ENCODE data around the gene SNTB2.
"Not testable (repeated sequence)": the region's sequence is repeated elsewhere in the genome, so short reads cannot be mapped to it uniquely, and the experiment has no call there.

Gene SNTB2

DNA sequence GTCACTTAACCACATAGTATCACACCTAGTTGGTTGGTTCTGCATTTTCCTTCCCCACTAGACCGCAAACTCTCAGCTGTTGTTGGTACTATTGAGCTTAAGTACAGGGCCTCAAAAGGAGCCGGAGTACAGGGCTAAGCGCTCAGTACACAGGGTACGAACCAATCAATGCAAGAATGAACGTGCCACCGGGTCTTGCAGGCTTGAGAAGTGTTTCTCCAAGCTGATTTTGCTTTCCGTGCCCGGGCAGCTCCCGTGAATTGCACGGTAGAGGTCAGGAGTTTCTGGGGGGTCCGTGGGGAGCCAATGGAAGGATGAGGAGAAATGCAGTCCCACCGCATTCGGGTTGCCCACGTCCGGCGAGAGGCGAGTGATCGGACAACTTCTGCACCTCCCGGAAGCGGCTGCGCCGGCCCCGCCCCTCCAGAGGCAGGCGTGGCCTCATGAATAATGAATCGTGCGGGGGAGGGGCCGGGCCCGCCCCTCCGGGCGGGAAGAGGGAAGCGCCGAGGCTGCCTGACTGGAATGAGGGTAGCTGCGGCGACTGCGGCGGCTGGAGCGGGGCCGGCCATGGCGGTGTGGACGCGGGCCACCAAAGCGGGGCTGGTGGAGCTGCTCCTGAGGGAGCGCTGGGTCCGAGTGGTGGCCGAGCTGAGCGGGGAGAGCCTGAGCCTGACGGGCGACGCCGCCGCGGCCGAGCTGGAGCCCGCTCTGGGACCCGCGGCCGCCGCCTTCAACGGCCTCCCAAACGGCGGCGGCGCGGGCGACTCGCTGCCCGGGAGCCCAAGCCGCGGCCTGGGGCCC lies at the start of gene SNTB2:
Gene SNTB2, plus strand, starts transcription at position 523 of the 804 bp plus-strand sequence. Its CDS starts 3 bp downstream, at position 526.
- peak; percentile 93 for DNase-seq

DNA sequence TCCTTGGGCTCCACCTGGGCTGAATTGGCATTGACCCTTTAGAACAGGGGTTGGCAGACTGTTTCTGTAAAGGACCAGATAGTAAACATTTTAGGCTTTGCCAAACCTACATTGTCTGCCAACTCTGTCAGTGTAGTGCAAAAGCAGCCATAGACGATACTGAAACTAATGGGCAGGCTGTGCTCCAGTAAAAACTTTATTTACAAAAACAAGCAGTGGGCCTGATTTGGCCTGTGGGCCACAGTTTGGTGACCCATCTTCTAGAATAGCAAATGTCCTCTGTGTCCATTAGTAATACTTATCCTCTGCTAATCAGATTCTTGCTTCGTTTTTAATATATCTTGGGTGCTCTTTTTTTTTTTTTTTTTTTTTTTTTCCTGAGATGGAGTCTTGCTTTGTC lies 48.4 kb upstream of the SNTB2 start:
- DNase-seq = no peak

DNA sequence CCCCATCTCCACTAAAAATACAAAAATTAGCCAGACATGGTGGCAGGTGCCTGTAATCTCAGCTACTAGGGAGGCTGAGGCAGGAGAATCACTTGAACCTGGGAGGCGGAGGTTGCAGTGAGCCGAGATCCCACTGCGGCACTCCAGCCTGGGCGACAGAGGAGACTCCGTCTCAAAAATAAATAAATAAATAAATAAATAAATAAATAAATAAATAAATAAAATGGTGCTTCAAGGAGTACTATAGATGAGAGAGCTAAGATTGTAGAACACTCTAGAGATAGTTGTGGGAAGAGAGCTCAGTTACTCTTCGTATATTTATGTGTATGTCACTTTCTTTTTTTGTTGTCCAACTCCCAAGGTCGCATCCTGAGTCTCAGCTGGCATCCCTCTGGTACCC lies 47.5 kb upstream of the SNTB2 start:
- DNase-seq = not testable (repeated sequence)

DNA sequence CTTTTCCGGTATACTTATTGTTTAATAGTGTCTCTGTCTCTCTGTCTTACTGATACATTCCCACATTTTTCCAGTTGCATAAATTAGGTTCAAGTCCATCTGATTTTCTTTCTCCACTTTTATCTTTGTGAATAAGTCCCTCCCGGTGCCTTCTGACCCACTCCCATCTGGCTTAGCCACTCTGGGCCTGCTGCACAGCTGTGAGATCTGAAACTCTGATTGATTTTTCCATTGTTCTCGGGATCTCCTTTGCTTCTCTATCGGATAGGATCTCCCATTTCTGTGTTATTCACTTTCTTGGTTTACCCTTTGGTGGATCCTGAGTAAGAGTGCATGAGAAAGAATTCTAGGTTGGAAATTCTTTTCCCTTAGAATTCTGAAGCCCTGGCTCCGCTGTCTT lies 46.0 kb upstream of the SNTB2 start:
- DNase-seq = no peak

DNA sequence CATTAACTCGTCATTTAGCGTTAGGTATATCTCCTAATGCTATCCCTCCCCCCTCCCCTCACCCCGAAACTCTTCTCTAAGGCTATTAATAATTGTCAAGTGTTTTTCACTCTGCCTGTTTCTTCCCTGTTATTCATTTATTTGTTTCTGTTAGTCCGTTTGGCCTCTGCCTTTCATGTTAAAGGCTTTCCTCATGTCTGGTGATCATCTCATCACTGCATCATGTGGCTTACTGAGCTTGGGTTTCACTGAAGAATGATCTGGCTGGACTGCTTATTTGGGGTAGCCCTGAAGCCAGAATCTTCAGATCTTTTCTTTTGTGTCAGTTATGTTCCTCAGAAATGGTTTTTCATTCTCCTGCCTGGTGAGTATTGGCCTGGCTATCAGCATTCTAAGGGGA lies 45.0 kb upstream of the SNTB2 start:
- DNase-seq = no peak

DNA sequence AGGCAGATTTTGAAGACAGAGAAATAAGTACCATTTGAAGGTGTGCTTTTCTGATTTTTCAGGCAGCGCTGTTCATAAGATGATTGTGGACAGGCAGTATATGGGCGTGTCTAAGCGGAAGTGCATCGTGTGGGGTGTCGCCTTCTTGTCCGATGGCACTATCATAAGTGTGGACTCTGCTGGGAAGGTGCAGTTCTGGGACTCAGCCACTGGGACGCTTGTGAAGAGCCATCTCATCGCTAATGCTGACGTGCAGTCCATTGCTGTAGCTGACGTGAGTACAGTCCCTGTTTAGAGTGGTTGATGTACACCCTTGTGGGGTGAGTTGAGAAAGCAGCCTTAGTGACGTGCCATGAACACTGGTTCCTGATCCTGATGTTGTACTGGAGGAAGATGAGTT lies 43.8 kb upstream of the SNTB2 start:
- DNase-seq = no peak

DNA sequence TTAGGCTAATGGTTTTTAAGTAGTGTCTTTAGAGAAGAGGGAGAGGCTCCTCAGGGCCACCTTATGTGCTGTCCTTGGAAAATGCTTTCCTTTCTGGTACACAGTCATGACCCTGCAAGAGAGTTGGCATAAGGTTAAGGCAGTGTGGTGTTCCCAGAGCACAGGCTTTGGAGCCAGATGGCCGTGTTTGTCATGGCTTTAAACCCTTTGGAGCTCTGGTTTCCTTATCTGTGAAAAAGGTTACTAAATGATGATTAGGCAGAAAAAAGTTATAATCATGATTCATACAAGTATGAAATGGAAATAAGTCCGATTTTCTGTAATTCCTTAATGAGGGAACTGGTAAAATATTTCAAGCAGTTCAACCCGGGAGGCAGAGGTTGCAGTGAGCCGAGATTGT lies 41.3 kb upstream of the SNTB2 start:
- no peak for DNase-seq

DNA sequence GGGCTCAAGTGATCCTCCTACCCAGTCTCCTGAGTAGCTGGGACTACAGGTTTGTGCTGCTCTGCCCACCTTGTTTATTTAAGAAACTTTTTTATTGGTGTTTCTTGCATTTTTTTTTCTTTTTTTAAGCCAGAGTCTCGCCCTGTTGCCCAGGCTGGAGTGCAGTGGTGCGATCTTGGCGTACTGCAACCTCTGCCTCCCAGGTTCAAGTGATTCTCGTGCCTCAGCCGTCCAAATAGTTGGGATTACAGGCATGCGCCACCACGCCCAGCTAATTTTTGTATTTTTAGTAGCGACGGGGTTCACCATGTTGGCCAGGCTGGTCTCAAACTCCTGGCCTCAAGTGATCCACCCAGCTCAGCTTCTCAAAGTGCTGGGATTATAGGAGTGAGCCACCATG lies 37.3 kb upstream of the SNTB2 start:
- DNase-seq = not testable (repeated sequence)

DNA sequence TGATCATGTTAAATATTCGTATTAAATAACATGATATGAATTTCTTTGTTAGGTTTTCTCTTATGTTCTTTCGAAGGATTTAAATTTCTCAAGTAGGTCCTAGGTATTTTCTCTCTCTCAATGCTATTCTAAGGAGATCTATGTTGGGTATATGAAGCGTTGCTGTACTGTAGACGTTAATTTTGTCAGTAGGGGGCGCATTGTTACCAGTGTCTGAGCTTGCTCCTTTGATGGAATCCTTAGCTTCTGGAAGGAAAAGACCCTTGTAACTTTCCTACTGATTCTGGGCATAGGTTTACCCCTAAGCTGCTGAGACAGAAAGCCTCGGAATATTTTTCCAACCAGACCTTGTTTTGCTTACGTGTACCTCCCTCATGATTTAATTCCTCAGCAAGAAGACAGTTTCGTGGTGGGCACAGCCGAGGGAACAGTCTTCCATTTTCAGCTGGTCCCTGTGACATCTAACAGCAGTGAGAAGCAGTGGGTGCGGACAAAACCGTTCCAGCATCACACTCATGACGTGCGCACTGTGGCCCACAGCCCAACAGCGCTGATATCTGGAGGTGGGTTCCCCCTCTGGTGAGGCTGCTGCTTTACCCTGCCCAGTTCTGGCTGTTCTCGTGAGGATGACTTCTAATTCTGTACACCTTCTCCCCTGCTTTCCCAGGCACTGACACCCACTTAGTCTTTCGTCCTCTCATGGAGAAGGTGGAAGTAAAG lies 36.7 kb upstream of the SNTB2 start:
- peak; percentile 76 for DNase-seq

DNA sequence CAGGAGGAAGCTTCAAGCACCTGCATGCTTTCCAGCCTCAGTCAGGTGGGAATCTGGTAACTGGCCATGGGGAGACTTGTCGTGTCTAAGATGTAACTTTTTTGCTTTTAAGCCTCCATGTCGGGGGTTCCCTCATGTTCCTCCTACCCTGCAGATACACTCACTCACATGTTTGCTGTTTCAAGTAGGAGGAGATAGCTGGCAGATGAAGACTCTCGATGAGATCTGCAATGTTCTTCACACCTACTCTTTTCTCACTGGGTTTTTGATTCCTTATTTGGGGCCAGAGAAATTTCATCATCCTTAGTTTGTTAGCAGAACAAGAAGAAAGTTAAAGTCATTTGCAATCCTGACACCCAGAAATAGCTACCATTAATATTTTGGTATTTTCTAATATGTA lies 29.8 kb upstream of the SNTB2 start:
- DNase-seq = no peak

DNA sequence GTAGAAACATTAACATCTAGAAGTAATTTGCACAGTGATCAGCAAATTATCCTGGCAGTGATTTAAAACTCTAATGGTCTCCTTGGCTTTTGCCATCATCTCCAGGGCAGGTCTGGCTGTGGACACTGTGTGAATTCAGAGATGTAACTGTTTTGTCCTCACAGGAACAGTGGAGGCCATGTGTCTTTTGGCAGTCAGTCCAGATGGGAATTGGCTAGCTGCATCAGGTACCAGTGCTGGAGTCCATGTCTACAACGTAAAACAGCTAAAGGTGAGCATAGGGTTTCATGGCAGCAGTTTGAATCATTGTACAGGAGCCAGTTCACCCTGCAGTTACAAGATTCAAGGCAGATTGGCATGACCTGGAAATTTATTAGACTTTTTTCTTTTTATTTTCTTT lies 26.8 kb upstream of the SNTB2 start:
- DNase-seq = no peak

DNA sequence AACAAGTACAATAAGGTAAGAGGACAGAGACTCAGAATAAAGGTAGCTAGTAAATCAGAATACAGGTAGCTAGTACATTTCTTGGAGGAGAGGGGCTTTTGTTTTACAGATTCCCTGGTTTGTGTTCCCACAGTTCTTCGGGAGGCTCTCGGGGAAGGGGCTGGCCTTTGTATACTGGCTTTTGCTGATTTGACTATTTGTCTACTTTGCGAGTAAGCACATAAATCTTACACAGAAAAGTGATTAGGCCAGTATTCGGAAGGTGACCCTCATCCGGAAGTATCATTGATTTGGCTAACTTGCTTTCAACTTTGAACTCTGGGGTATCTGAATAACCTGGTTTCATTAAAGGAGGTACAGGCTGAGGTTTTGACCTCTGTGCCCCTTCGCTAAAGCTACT lies 21.4 kb upstream of the SNTB2 start:
- no peak for DNase-seq

DNA sequence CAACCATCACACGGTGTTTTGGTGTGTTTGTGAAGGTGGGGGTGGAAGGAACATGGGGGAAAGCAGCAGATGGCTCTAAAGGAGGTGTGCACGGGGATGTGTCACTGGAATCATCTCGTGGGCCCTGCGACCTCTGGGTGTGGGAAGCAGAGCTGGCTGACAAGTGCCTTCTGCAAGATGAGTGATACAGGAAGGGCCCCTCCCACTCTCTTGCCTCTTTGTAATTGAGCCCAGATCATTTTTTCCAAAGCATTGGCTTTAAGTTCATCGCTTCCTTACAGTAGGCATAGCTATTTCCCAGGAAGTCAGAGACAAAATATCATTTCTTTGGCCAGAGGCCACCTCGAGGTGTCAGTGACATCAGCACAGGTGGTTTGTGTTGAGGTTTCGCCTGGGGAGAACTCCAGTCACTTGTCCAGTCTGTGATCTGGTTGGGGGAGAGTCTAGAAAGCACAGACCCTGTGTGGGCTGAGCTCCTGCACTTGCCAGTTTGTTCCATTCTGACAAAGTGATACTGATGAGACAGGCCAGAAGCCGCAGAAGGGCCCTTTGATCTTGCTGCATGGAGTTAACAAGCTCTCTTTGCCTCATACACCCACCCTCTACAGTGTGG lies 20.6 kb upstream of the SNTB2 start:
- DNase-seq = peak; percentile 69

DNA sequence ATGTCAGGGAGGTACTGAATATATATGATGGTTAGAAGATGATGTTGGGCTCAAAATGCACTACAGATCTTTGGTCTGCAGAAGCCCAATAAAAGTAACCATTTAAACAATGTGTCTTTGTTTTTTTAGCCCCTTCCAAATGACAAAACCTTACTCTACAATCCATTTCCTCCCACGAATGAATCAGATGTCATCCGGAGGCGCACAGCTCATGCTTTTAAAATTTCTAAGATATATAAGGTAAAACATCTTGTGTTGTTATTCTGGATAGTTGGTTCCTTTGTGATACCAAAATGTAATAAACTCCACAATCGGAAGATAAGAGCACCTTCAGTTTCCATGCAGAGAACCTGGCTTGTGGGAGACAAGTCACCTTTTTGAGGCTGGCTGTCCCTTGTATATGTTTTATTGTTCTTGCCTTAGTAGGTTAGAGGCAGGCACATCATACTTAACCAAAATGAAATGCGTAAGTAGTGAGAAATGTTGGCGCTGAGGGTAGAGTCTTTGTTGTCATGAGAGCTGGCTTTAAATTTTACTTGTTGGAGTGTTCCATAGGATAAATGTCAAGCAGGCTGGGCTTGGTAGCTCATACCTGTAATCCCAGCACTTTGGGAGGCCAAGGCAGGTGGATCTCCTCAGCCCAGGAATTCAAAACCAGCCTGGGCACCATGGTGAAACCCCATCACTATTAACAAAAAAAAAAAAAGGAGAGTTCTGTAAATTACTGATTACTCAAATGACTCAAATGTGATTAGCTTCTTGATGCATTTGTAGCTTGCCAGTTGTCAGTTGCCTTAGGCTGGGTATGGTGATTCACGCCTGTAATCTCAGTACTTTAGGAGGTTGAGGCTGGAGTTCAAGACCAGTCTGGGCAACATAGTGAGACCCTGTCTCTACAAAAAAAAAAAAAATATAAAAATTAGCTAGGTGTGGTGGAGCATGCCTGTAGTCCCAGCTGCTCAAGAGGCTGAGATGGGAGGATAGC lies 19.7 kb upstream of the SNTB2 start:
- peak; percentile 52 for DNase-seq

DNA sequence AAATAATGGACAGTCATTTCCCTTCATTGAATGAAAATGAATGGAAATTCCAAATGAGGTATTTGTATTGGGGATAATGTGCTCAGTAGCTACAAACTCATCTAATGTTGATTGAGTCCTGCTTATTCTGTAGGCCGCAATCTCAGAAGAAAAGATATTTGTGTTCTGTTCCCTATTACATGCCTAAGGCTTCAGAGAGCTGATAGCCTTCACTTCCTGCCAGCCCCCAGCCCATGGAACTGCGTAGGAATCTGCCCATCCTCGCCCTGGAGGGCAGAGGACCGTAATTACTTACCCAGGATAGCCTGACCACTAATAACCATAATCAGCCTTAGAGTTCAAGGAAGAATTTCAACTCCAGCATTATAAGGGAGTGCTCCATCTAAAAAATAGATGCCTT lies 17.9 kb upstream of the SNTB2 start:
- DNase-seq = no peak

DNA sequence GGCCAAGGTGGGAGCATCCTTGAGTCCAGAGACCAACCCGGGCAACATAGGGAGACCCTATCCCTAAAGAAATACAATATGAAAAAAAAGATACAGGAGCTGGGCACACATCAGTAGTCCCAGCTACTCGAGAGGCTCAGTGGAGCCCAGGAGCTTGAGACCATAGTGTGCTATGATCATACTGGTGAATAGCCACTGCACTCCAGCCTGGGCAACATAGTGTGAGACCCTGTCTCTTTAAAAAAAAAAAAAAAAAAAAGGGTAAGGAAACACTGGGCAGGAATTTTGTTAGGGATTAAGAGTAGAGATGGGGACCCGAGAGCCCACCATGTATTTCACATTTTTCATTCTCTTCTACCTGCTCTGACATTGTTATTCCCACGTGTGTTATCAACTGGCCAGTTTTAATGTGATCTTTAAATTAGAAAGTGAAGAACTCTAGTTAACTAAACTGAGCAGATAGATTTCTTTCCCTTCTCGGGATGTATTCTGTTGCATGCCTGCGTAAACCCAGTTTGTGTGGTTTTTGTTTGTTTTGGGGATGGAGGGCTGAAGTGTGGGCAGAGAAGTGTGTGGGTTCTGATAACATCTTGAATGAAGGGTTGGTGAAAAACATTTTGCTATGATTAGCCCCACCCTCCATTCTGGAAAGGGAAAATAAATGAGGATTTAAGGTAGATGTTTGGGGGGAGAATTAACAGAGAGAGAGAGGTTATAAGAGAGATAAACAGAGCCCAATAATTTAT lies 17.2 kb upstream of the SNTB2 start:
- no peak for DNase-seq

DNA sequence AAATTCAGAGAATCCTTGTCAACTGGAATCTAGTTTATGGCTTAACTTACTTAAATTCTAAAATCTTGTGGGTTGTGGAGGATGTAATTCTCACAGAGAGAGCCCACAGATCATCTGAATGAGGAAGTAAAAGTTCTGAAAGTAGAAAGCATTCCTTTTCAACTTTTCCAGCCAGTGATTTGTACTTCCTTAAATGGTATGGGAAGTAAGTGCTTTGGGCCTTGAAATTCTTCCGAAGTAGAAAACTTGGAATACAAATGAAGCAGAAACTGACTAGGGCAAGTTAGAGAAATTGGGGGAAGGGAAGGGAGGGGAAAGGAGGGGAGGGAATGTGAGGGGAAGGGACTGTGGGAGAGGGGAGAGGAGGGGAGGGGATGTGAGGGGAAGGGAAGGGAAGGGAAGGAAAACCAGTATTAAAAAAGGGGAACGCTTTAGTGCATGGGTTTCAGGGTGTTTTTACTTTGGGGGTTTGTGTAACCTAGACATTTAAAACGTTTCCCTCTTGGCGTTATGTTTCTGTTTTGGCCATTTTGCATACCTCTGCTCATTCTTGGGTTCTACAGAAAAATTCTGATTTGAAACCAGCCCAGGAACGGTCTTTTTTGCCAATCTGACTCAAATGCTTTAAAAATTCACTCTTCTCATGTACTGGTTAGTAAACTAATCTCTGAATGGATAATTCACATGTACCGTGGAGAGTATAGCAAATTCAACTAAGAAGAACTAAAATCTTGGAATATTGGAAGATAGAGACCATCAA lies 15.5 kb upstream of the SNTB2 start:
- no peak for DNase-seq

DNA sequence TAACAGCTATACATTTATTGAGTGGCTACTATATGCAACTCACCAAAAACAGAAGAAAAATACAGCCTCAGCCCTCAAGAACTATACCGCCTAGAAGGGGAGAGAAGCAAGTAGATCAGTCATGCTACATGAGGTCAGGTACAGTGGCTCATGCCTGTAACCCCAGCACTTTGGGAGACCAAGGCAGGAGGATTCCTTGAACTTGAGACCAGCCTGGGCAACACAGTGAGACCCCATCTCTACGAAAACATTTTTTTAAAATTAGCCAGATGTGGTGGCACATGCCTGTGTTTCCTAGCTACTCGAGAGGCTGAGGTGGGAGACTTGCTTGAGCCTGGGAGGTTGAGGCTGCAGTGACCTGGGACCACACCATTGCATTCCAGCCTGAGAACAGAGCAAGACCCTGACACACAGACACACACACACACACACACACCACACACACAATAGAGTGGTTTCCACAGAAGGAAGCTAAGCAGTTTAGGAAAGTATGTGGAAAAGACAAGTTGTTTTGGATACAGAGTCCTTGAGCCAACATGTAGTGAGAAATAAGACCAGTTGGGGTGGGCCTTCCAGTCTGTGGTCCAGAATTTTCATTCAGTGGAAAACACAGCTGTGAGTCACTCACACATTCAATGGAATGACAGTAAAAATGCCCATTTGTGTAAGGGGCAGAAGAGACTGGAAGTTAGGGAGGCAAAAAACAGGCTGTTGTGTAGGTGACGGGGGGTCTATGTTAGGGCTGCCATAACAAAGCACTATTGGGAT lies 10.7 kb upstream of the SNTB2 start:
- DNase-seq = peak; percentile 59

DNA sequence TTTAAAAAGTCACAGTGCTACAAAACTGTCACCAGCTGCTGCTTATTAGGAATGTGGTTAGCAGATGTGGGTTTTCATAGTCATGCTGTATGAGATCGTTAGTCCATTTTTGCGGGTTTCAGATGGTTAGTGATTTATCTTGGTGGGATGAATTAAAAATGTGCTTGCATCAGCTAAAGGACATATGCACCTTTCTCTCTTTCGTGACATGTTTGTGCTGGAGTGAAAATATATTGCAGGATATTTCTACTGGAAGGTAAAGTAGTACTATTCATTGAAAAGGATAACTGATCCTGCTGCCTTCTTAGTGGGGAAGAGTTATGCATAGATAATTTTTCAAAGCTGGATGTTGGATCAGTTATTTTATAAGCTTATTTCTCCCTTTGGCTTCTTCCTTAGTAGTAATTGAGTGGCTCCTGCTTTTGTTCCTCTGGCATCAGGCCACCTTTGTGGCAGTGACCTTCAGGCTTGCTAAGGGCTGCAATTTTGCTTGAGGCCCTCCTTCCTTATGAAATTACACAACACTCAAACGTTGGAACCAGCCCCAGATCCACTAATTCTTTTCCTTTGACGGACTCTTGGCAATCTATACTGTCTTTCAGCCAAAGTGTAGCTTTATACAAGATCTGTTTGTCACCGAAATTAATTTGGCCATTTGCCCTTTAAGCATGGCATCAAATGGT lies 7.5 kb upstream of the SNTB2 start:
- DNase-seq = peak; percentile 88

DNA sequence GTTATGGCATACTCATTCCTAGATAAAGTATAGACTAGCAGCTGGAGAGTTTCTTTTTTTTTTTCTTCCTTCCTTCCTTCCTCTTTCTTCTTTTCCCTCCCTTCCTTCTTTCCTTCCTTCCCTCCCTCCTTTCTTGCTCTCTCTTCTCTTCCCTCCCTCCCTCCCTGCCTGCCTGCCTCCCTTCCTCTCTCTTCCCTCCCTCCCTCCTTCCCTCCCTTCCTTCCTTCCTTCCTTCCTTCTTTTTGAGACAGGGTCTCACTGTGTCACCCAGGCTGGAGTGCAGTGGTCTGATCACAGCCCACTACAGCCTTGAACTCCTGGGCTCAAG lies 7.0 kb upstream of the SNTB2 start:
- DNase-seq = no peak
